Measurements from ENCODE around the gene DISC1. TPM values are rescaled to one million over a fixed set of nuclear protein-coding genes. Genes with fewer than 3 reads are reported as not detected.
"Not testable (repeated sequence)": the region's sequence is repeated elsewhere in the genome, so short reads cannot be mapped to it uniquely, and the experiment has no call there.

The DISC1 gene
- total RNA-seq, 1 experiment from 2014 or later, result 1.8 TPM

DNA sequence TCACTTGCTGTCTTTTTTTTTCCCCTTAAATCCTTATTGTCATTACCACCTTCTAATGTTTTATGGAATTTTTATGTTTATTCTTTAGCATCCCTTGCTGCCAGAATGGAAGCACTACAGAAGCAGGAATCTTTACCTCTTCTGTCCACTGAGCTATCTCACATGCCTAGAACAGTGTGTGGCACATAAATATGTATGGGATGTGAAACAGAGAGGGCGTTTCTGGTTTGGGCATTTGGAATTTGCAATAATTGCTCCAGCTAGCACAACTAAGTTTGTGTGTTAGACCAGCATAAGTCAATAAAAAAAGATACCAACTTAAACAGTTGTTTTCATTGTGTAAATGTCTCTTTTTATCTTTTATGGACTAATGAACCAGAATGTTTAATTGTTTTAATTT, 330.8 kb downstream of the DISC1 start:
- DNase-seq (ENCODE audit: low spot score), result no peak
- Histone ChIP-seq H3K4me1 (ENCODE audit: insufficient read depth, low read length, poor library complexity, severe bottlenecking) (no peaks in the 10 kb centered on the region), H3K27ac (ENCODE audit: low read depth, low read length, poor library complexity, severe bottlenecking) (no peak overlapping the region), H3K4me3 (ENCODE audit: low read depth, low read length, poor library complexity, severe bottlenecking) (no peak overlapping the region), H3K9me3 (ENCODE audit: low read depth, low read length, poor library complexity, severe bottlenecking) (no peaks in the 10 kb centered on the region), H3K36me3 (ENCODE audit: insufficient read depth, low read length, poor library complexity, severe bottlenecking) (no peaks in the 10 kb centered on the region), H3K27me3 (replicated peaks; ENCODE audit: insufficient read depth, low read depth, low read length, poor library complexity) (no peaks in the 10 kb centered on the region)
- TF ChIP-seq, protein P1, sequence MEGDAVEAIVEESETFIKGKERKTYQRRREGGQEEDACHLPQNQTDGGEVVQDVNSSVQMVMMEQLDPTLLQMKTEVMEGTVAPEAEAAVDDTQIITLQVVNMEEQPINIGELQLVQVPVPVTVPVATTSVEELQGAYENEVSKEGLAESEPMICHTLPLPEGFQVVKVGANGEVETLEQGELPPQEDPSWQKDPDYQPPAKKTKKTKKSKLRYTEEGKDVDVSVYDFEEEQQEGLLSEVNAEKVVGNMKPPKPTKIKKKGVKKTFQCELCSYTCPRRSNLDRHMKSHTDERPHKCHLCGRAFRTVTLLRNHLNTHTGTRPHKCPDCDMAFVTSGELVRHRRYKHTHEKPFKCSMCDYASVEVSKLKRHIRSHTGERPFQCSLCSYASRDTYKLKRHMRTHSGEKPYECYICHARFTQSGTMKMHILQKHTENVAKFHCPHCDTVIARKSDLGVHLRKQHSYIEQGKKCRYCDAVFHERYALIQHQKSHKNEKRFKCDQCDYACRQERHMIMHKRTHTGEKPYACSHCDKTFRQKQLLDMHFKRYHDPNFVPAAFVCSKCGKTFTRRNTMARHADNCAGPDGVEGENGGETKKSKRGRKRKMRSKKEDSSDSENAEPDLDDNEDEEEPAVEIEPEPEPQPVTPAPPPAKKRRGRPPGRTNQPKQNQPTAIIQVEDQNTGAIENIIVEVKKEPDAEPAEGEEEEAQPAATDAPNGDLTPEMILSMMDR (conservative IDR thresholded peaks at IDR 0.05; ENCODE audit: low read depth, low read length), result no peak
- TF ChIP-seq EZH2 (IDR thresholded peaks at IDR 0.05; ENCODE audit: borderline replicate concordance, low read depth, low read length, poor library complexity, severe bottlenecking), result no peak
- no TSS peak for BruUV-seq (replicated peaks)
- ChIA-PET CTCF (no interaction called here), POLR2A (ENCODE audit: low non-redundant PET) (no interaction called here)
- intact Hi-C loops (cut with micrococcal nuclease; ENCODE audit: unreplicated experiment), result no loop called here

DNA sequence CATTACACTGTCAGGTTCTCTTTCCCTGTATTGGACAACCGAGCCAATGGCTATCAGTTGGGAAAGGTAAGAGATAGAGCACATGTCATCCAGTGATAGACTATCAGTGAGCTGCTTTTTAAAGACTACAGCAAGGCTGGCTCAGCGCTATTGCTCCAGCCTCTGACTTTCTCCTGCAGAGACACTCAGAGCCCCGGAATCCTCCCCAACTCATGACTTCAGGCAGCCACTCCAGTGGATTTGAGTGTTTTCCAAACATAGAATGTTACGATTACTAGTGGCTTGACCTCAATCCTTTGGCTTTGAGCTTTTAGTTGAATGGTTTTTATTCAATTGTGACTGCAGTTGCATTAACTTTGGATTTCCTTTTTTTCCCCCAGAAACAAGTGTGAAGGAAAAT, 331.9 kb downstream of the DISC1 start:
- no peaks in the 10 kb centered on the region for H3K9me3 ChIP-seq (ENCODE audit: low read depth, low read length, poor library complexity, severe bottlenecking)
- no peaks in the 10 kb centered on the region for H3K36me3 ChIP-seq (ENCODE audit: insufficient read depth, low read length, poor library complexity, severe bottlenecking)
- no peak for DNase-seq (ENCODE audit: low spot score)
- TF ChIP-seq, protein P1 (conservative IDR thresholded peaks at IDR 0.05; ENCODE audit: low read depth, low read length), result no peak
- no peak for TF ChIP-seq EZH2 (IDR thresholded peaks at IDR 0.05; ENCODE audit: borderline replicate concordance, low read depth, low read length, poor library complexity, severe bottlenecking)
- H3K27me3 ChIP-seq (replicated peaks; ENCODE audit: insufficient read depth, low read depth, low read length, poor library complexity), result no peaks in the 10 kb centered on the region
- H3K4me1 ChIP-seq (ENCODE audit: insufficient read depth, low read length, poor library complexity, severe bottlenecking), result no peaks in the 10 kb centered on the region
- POLR2A ChIA-PET (ENCODE audit: low non-redundant PET), result no interaction called here
- CTCF ChIA-PET, result no interaction called here
- H3K4me3 ChIP-seq (ENCODE audit: low read depth, low read length, poor library complexity, severe bottlenecking), result no peak overlapping the region
- intact Hi-C loops (cut with micrococcal nuclease; ENCODE audit: unreplicated experiment), result no loop called here
- no TSS peak for BruUV-seq (replicated peaks)
- H3K27ac ChIP-seq (ENCODE audit: low read depth, low read length, poor library complexity, severe bottlenecking), result no peak overlapping the region

DNA sequence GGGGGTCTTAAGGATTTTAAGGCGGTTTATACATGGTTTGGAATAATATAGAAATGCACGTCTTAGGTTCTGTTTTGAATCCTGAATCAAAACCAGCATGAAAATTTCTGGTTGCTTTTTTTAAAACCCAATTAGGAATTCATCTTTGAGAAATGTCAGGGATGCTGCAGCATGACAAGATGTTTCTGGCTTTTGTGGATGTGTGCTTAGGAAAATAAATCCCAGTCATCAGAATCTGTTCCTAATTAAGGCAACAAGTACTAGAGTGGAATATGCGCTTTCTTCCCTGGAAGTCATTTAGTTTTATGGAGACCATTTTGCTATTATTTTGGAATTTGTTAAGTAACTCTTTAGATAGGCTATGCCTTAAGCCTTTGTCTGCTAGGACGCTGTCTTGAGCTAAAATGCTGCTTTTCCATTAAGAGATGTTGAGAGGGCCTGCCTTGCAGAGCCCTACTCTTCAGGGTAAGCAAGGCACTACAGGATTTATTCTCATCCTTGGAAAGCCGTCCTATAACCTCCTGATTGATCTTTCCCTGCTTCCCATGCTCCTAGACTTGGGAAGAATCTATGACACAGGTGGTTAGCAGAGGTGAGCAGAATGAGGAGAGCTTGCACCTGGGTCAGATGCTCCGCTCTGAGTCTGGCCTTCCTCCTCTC, 332.8 kb downstream of the DISC1 start:
- POLR2A ChIA-PET (ENCODE audit: low non-redundant PET), result no interaction called here
- Histone ChIP-seq H3K9me3 (ENCODE audit: low read depth, low read length, poor library complexity, severe bottlenecking) (no peaks in the 10 kb centered on the region), H3K36me3 (ENCODE audit: insufficient read depth, low read length, poor library complexity, severe bottlenecking) (no peaks in the 10 kb centered on the region), H3K4me3 (ENCODE audit: low read depth, low read length, poor library complexity, severe bottlenecking) (no peak overlapping the region), H3K27me3 (replicated peaks; ENCODE audit: insufficient read depth, low read depth, low read length, poor library complexity) (no peaks in the 10 kb centered on the region), H3K27ac (ENCODE audit: low read depth, low read length, poor library complexity, severe bottlenecking) (no peak overlapping the region), H3K4me1 (ENCODE audit: insufficient read depth, low read length, poor library complexity, severe bottlenecking) (no peaks in the 10 kb centered on the region)
- CTCF ChIA-PET, result no interaction called here
- no TSS peak for BruUV-seq (replicated peaks)
- intact Hi-C loops (cut with micrococcal nuclease; ENCODE audit: unreplicated experiment), result no loop called here
- no peak for TF ChIP-seq EZH2 (IDR thresholded peaks at IDR 0.05; ENCODE audit: borderline replicate concordance, low read depth, low read length, poor library complexity, severe bottlenecking)
- TF ChIP-seq, protein P1 (conservative IDR thresholded peaks at IDR 0.05; ENCODE audit: low read depth, low read length), result no peak
- DNase-seq (ENCODE audit: low spot score), result no peak

DNA sequence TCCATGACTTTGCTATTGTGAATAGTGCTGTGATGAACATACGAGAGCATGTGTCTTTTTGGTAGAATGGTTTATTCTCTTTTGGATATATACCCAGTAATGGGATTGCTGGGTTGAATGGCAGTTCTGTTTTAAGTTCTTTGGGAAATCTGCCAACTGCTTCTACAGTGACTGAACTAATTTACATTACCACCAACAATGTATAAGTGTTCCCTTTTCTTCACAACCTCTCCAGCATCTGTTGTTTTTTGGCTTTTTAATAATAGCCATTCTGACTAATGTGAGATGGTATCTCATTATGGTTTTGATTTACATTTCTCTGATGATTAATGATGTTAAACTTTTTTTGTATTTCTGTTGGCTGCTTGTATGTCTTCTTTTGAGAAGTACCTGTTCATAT, 335.2 kb downstream of the DISC1 start:
- BruUV-seq (replicated peaks); H3K27me3 ChIP-seq (replicated peaks; ENCODE audit: insufficient read depth, low read depth, low read length, poor library complexity); POLR2A ChIA-PET (ENCODE audit: low non-redundant PET); CTCF ChIA-PET; H3K9me3 ChIP-seq (ENCODE audit: low read depth, low read length, poor library complexity, severe bottlenecking); H3K4me1 ChIP-seq (ENCODE audit: insufficient read depth, low read length, poor library complexity, severe bottlenecking); H3K27ac ChIP-seq (ENCODE audit: low read depth, low read length, poor library complexity, severe bottlenecking); intact Hi-C loops (cut with micrococcal nuclease; ENCODE audit: unreplicated experiment); H3K4me3 ChIP-seq (ENCODE audit: low read depth, low read length, poor library complexity, severe bottlenecking); H3K36me3 ChIP-seq (ENCODE audit: insufficient read depth, low read length, poor library complexity, severe bottlenecking): not testable (repeated sequence)
- DNase-seq (ENCODE audit: low spot score), result peak; percentile 27
